NT2/D1 (cell line): ENCODE measurements around the gene SLC7A5.

ENCODE experiments used
- SUZ12 ChIP-seq: IDR thresholded peaks from 2 replicates; pipeline ENCODE4 v1.6.1; 2011; ENCODE audit not compliant: insufficient read length, insufficient read depth; ENCODE audit errors: extremely low read depth
- YY1 ChIP-seq: IDR thresholded peaks from 2 replicates; pipeline ENCODE4 v1.6.1; 2011; ENCODE audit not compliant: insufficient read length, insufficient read depth
- ZNF274 ChIP-seq: IDR thresholded peaks from 2 replicates; pipeline ENCODE4 v1.6.1; 2011; ENCODE audit warnings: mild to moderate bottlenecking, low read depth, low read length

- TF ChIP-seq ZNF274 = no peak
- TF ChIP-seq YY1 = no peak
- TF ChIP-seq SUZ12 = no peak
These were observed 67.5 kb downstream of the SLC7A5 start for GRCh38 chr16:87801679-87802259.
